Measurements from ENCODE around the gene PLAU.
A peak's percentile ranks its signal among the peaks of the same experiment; 100 is the strongest.
"Not testable (repeated sequence)": the region's sequence is repeated elsewhere in the genome, so short reads cannot be mapped to it uniquely, and the experiment has no call there.

The PLAU gene

DNA sequence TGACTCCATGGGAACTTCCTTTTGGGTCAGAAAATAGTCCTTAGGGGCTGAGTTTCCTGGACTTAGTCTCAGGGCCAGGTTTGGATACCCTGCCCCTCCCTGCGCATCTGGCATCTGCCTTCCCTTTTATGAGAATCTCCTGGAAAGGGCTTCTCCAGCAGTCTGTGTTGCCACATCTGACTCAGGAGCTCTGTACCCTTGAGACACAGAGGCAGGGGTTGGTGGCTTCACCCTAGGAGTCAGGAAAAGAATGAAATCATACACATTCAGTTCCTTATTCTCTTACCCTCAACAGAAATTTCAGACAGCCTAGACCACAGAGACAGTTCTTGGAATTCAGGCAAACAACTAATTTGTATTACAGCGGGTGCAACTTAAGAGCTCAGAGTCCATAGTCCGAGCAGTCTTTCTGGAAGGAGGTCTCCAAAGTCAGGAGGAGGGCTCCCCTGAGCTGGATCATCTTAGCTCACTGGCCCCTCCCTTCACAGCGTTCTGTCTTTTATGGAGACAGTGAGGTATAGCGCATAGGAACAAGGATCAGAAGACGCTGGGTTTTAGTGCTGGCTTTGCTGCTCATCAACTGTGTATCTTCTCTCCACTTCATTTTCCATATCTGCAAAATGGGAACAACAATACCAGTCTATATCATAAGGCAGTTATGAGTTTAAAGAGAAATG lies 3.0 kb upstream of the PLAU start:
- DNase-seq (ENCODE audit: low read depth in 1 of 2, low spot score in 1 of 2): no peak
- no peak for TF ChIP-seq JUND (IDR thresholded peaks at IDR 0.05; ENCODE audit: low read depth)
- in situ Hi-C loops (cut with HindIII; ENCODE audit: low pct_unique_long_range_greater_than_20kb, low sequenced_read_pairs): no loop called here

DNA sequence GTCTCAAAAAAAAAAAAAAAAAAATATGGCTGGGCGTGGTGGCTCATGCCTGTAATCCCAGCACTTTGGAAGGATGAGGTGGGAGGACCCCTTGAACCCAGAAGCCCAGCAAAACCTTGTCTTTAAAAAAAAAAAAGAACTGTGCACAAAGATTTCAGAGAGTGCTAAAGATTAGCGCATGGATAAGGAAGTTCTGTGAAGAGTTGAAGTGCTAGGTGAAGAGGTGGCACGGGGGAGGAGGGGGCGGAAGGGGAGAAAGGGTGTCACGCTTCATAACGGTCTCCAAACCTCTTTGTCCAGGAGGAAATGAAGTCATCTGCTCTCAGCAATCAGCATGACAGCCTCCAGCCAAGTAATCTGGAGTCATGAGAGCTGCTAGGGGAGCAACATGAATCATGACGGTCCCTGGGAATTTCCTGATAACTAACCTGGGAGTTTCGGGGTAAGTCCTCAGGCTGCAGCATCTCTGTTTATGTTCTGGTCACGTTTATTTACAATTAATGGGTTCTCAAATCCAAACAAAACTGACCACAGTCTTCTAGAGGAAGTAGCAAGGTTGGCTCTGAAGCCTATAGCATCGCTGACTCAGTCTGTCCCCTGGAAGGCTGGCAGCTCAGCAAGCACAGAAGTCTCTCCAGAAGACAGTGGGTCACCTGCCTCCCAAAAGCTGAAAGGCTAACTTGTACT lies 1.9 kb upstream of the PLAU start:
- in situ Hi-C loops (cut with HindIII; ENCODE audit: low pct_unique_long_range_greater_than_20kb, low sequenced_read_pairs): no loop called here
- TF ChIP-seq JUND (IDR thresholded peaks at IDR 0.05; ENCODE audit: low read depth): no peak
- no peak for DNase-seq (ENCODE audit: low read depth in 1 of 2, low spot score in 1 of 2)

DNA sequence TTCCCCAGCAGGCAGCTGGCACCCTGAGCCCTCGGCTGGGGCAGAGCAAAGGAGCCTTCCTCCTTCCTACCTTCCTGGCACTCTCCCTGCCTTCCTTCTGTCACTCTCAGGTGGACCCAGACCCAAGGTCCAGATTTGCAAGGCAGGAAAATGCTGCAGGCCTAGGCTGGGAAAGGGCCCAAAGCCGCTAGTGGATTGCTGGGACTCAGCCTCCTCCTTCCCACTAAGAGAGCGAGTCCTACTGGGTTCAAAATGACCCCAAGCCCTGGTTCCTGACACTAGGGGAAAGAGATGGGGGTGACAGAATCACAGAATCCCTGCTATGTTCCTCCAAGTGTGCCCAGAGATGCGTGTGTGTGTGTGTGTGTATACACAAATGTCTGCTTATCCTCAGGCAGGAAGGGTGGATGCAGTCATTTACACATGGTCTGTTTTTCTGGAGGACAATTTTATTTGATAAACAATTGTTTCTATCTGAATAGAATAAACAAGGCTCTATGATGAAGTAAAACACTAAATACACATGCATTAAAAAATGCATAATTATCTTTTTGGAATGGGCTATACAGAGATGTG lies 1.3 kb upstream of the PLAU start:
- in situ Hi-C loops (cut with HindIII; ENCODE audit: low pct_unique_long_range_greater_than_20kb, low sequenced_read_pairs): no loop called here
- no peak for DNase-seq (ENCODE audit: low read depth in 1 of 2, low spot score in 1 of 2)
- TF ChIP-seq JUND (IDR thresholded peaks at IDR 0.05; ENCODE audit: low read depth): no peak

DNA sequence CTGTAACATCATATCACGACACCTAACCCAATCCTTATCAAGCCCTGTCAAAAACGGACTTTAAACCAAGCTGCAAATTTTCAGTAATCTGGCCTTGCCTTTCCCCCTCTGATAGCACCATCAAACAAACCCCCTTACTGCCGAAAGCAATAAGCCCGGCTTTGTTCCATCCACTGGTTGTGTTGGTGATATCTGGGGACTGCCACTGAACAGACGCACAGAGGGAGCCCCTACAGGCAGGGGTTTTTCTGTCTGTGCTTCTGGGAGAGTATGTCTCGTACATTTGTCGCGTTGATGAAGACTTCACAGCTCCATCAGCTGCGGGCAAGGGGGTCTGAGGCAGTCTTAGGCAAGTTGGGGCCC lies 550 bp upstream of the PLAU start:
- in situ Hi-C loops (cut with HindIII; ENCODE audit: low pct_unique_long_range_greater_than_20kb, low sequenced_read_pairs): no loop called here
- no peak for TF ChIP-seq JUND (IDR thresholded peaks at IDR 0.05; ENCODE audit: low read depth)
- no peak for DNase-seq (ENCODE audit: low read depth in 1 of 2, low spot score in 1 of 2)

DNA sequence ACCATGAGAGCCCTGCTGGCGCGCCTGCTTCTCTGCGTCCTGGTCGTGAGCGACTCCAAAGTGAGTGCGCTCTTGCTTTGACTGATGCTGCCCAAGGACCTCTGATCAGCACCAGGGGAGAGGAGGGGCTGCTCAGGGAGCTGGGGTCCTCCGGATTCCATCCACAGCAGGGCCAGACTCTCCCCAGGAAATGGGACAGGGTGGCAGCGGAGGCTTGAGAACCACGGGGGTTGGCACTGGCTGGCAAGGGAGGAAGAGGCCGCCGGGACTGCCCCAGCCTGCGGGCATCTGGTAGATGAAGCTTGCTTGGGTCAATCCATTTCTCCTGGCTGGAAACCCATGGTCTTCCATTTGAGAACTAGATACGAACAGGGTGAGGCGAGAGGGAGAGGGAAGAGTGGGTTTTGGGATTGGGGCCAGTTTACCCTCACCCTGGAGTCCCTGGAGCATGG lies 647 bp downstream of the PLAU start:
- peak in 1 of 2 experiments; percentile 33 for DNase-seq (ENCODE audit: low read depth in 1 of 2, low spot score in 1 of 2)
- in situ Hi-C loops (cut with HindIII; ENCODE audit: low pct_unique_long_range_greater_than_20kb, low sequenced_read_pairs): no loop called here
- TF ChIP-seq JUND (IDR thresholded peaks at IDR 0.05; ENCODE audit: low read depth): no peak

DNA sequence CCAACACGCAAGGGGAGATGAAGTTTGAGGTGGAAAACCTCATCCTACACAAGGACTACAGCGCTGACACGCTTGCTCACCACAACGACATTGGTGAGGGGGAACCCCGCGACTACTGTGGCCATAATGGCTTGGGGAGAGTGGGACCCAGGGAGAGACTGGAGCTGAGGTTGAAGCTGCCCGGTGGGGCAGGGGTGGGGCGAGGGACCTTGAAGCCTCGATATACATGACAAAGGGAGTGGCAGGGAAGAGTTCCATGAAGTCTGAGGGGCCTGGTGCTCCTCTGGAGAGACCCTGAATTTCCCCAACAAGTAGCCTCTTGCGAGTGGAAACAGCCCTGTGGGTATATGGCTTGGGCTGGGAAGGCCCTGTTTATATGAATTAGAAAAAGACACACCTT lies 3.1 kb downstream of the PLAU start:
- DNase-seq (ENCODE audit: low read depth in 1 of 2, low spot score in 1 of 2): no peak

DNA sequence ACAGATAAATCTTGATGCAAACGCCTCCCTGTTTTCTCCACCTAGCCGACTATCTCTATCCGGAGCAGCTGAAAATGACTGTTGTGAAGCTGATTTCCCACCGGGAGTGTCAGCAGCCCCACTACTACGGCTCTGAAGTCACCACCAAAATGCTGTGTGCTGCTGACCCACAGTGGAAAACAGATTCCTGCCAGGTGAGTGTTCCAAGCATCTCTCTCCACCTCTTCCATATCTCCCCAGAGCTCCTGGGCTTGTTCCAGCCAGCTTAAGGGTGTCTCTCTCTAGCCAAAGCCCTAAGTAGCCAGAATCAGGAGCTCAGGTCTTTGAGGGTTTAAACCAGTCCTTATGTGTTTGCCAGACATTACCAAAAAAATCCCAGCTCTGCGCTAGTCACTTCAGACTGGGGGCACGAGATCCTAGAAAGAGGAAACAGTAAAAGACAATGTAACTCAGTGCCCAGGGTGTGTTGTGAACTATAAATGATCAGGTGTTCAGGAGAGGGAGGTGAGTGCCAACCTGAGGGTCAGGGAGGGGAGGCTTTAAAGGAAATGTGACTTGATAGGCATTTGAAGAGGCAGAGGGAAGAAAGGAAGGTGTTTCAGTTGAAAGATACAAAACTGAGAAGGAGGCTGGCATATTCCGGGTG lies 4.4 kb downstream of the PLAU start:
- no peak for TF ChIP-seq JUND (IDR thresholded peaks at IDR 0.05; ENCODE audit: low read depth)
- DNase-seq (ENCODE audit: low read depth in 1 of 2, low spot score in 1 of 2): no peak
- in situ Hi-C loops (cut with HindIII; ENCODE audit: low pct_unique_long_range_greater_than_20kb, low sequenced_read_pairs): no loop called here

More for the DNA sequence above, 3.1 kb downstream of the PLAU start:
- in situ Hi-C loops (cut with HindIII; ENCODE audit: low pct_unique_long_range_greater_than_20kb, low sequenced_read_pairs): no loop called here
- no peak for TF ChIP-seq JUND (IDR thresholded peaks at IDR 0.05; ENCODE audit: low read depth)

- DNase-seq (ENCODE audit: low read depth in 1 of 2, low spot score in 1 of 2): no peak
- TF ChIP-seq JUND (IDR thresholded peaks at IDR 0.05; ENCODE audit: low read depth): no peak
- in situ Hi-C loops (cut with HindIII; ENCODE audit: low pct_unique_long_range_greater_than_20kb, low sequenced_read_pairs): no loop called here
Measured at GRCh38 chr10:73916761-73917470, 6.0 kb downstream of the PLAU start.

GRCh38 chr10:73917566-73918305 lies 6.8 kb downstream of the PLAU start:
- DNase-seq (ENCODE audit: low read depth in 1 of 2, low spot score in 1 of 2): no peak
- TF ChIP-seq JUND (IDR thresholded peaks at IDR 0.05; ENCODE audit: low read depth): no peak
- in situ Hi-C loops (cut with HindIII; ENCODE audit: low pct_unique_long_range_greater_than_20kb, low sequenced_read_pairs): no loop called here

DNA sequence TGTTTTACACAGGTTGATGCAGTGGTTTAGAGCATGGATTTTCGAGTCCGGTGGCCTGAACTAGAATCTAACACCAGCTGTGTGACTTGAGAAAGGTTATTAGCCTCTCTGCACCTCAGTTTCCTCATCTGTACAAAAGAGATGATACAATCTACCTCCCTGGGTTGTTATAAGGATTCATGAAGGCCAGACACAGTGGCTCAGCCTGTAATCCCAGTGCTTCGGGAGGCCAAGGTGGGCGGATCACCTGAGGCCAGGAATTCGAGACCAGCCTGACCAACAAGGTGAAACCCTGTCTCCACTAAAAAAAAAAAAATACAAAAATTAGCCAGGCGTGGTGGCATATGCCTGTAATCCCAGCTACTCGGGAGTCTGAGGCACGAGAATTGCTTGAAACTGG lies 8.5 kb downstream of the PLAU start:
- DNase-seq (ENCODE audit: low read depth in 1 of 2, low spot score in 1 of 2); in situ Hi-C loops (cut with HindIII; ENCODE audit: low pct_unique_long_range_greater_than_20kb, low sequenced_read_pairs): not testable (repeated sequence)

- in situ Hi-C loops (cut with HindIII; ENCODE audit: low pct_unique_long_range_greater_than_20kb, low sequenced_read_pairs): no loop called here
- TF ChIP-seq JUND (IDR thresholded peaks at IDR 0.05; ENCODE audit: low read depth): no peak
- peak in 1 of 2 experiments; percentile 25 for DNase-seq (ENCODE audit: low read depth in 1 of 2, low spot score in 1 of 2)
Measured at GRCh38 chr10:73920089-73920488, 9.2 kb downstream of the PLAU start.

Measured in T47D (cell line).